Astrocyte of the cerebellum (primary cell): ENCODE results near the gene POLR2E.
A peak's percentile ranks its signal among the peaks of the same experiment; 100 is the strongest.

Experiments used
- DNase-seq: peaks from one replicate; pipeline ENCODE4 v3.0.0-alpha.2; 2011; ENCODE audit warnings: low read depth
- H3K4me3 ChIP-seq: 2 replicates; pipeline ENCODE4 v1.5.1; 2011; ENCODE audit warnings: mild to moderate bottlenecking, low read depth, low read length, moderate library complexity
- in situ Hi-C: cut with HindIII; loops from 2 replicates; pipeline ENCODE4 v1.10.0; 2017; ENCODE audit warnings: low sequenced_read_pairs
- TF ChIP-seq, protein P1 (sequence below): IDR thresholded peaks from 2 replicates; pipeline ENCODE4 v1.5.1; 2012; ENCODE audit warnings: low read length, low read depth, moderate library complexity, mild to moderate bottlenecking; ENCODE audit errors: missing control alignments

POLR2E gene

DNA sequence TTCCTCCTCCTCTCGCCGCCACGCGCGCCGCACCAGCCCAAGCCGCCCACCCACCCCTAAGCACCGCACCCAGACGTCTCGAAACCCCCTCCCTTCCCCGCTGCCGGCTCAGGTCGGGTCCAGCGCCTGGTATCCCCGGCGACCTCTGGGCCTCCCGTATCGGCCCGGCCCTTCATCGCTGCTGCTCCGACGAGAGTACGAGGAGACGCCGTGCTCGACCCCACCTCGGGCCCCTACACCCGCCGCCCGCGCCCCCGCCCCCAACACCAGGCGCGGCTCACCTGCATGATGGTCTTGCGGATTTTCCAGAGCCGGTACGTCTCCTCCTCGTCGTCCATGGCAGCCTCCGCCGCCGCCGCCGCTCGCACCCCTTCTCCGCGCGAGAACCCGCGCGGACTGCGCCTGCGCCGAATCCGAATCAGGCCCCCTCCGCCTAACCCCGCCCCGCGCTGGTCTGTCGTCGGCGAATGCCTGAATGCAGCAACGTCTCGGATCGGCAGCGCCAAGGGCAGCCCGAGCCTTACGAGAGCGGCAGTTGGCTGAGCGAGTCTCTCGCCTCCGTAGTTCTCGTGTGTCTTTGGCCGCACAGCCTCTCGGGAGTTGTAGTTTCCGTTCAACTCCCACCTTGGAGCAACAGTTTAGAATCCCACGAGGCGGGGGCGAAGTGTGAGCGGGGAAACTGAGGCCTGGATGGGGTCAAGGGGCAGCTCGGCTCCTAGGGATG is at the start of gene POLR2E:
TSS of gene POLR2E (minus strand) at position 398 of the 724 bp plus-strand sequence. CDS start at position 338, 60 bp downstream.
- DNase-seq = peak; percentile 97
- in situ Hi-C loops = no loop called here
- TF ChIP-seq, protein P1, sequence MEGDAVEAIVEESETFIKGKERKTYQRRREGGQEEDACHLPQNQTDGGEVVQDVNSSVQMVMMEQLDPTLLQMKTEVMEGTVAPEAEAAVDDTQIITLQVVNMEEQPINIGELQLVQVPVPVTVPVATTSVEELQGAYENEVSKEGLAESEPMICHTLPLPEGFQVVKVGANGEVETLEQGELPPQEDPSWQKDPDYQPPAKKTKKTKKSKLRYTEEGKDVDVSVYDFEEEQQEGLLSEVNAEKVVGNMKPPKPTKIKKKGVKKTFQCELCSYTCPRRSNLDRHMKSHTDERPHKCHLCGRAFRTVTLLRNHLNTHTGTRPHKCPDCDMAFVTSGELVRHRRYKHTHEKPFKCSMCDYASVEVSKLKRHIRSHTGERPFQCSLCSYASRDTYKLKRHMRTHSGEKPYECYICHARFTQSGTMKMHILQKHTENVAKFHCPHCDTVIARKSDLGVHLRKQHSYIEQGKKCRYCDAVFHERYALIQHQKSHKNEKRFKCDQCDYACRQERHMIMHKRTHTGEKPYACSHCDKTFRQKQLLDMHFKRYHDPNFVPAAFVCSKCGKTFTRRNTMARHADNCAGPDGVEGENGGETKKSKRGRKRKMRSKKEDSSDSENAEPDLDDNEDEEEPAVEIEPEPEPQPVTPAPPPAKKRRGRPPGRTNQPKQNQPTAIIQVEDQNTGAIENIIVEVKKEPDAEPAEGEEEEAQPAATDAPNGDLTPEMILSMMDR = no peak
- H3K4me3 ChIP-seq = peak within 1 kb of the TSS; percentile 88

GRCh38 chr19:1144741-1145140 is 49.6 kb upstream of the POLR2E start:
- in situ Hi-C loops = no loop called here

GRCh38 chr19:1143828-1144399 is 48.7 kb upstream of the POLR2E start:
- TF ChIP-seq, protein P1 = no peak
- no peak for DNase-seq
- in situ Hi-C loops = no loop called here
- H3K4me3 ChIP-seq = no peak overlapping the region

More at GRCh38 chr19:1144741-1145140, 49.6 kb upstream of the POLR2E start:
- no peak for DNase-seq
- TF ChIP-seq, protein P1 = no peak
- no peak overlapping the region for H3K4me3 ChIP-seq

GRCh38 chr19:1141944-1142343 is 46.8 kb upstream of the POLR2E start:
- in situ Hi-C loops = no loop called here
- no peak for DNase-seq
- H3K4me3 ChIP-seq = no peak overlapping the region
- TF ChIP-seq, protein P1 = no peak

DNA sequence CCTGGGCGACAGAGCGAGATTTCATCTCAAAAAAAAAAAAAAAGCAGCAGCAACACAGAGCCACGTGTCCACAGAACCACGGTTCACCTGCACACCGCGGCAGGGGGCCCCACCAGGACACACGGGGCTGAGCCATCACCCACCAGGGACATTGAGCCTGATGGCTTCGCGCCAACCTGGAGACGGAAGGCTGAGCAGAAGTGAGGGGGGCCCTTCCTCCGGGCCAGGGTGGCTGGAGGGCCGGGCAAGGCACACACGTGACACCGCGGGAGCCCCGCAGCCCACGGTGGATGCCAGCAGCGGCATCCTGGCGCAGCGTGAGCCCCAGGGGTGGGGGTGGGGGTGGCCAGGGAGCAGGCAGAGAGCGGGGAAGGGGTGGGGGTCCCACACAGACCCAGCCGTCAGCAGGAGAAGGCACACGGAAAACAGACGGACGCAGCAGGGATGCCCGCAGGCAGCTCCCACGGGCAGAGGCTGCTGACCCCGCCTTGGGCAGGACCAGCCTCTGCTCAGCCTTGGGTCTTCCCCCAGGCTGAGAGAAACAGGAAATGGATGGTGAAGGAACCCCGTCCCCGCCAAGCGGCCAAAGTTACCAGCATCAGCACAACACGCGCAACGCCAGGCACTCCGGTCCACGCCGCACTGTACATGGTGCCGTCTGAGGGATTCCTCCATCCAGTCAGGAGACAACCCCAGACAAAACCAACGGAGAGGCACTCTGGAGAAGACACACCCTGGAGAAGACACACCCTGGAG is 45.3 kb upstream of the POLR2E start:
- no peak for DNase-seq
- in situ Hi-C loops = no loop called here

GRCh38 chr19:1139126-1139525 is 44.0 kb upstream of the POLR2E start:
- in situ Hi-C loops = no loop called here
- TF ChIP-seq, protein P1 = no peak
- no peak for DNase-seq
- H3K4me3 ChIP-seq = no peak overlapping the region

More for the DNA sequence above, 45.3 kb upstream of the POLR2E start:
- H3K4me3 ChIP-seq = no peak overlapping the region
- TF ChIP-seq, protein P1 = no peak
